Mononuclear cell (primary cell): ENCODE results near the gene PXDC1. TPM values are rescaled to one million over a fixed set of nuclear protein-coding genes. Genes with fewer than 3 reads are reported as not detected.
"Not testable (repeated sequence)": the region's sequence is repeated elsewhere in the genome, so short reads cannot be mapped to it uniquely, and the experiment has no call there.

Experiments
- H3K27me3 ChIP-seq: 2 replicates; pipeline ENCODE4 v1.6.0; 2011; ENCODE audit warnings: low read length, control low read depth; ENCODE audit not compliant: insufficient read depth
- H3K4me1 ChIP-seq: 2 replicates; pipeline ENCODE4 v1.5.1; 2011; ENCODE audit warnings: mild to moderate bottlenecking, low read length, control low read depth; ENCODE audit not compliant: insufficient read depth
- H3K4me3 ChIP-seq: 2 replicates; pipeline ENCODE4 v1.5.1; 2011; ENCODE audit warnings: mild to moderate bottlenecking, low read length, moderate library complexity
- H3K9me3 ChIP-seq: 2 replicates; pipeline ENCODE4 v1.5.1; 2011; ENCODE audit warnings: low read depth, mild to moderate bottlenecking, control low read depth, low read length
- total RNA-seq: library from RNA; depleted of rRNA; stranded (reverse); fragments of >200 nt; gene quantifications from one replicate; pipeline ENCODE4 v1.2.3, GENCODE V29; 2012

Gene PXDC1
- total RNA-seq, 1 donor, result 1.6 TPM

DNA sequence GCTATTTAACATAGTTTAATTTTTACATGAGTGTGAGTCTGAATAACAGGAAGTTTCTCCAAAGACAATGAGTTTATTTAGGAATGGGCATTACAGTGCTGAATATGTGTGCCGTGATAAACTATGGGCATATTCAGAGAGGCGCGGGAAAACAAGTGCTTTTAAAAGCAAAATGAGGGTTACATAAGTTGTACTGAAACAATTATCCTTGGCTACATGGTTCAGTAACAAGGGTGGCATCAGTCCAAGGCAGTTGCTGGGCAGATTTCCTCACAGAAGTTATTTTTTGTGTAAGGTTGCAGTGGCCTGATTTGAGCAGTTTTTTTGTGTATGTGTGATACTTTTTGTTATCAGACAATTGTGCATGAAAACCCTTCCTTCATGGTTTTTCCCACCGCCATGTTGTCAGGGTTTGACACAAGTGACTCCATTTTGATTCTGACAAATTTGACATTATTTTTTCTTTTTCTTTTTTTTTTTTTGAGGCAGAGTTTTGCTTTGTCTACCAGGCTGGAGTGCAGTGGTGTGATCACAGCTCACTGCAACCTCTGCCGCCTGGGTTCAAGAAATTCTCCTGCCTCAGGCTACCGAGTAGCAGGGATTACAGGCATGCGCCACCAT lies 22.3 kb upstream of the PXDC1 start:
- Histone ChIP-seq H3K4me1 (no peaks in the 10 kb centered on the region), H3K4me3 (no peak overlapping the region), H3K9me3 (no peaks in the 10 kb centered on the region), H3K27me3 (no peaks in the 10 kb centered on the region)

DNA sequence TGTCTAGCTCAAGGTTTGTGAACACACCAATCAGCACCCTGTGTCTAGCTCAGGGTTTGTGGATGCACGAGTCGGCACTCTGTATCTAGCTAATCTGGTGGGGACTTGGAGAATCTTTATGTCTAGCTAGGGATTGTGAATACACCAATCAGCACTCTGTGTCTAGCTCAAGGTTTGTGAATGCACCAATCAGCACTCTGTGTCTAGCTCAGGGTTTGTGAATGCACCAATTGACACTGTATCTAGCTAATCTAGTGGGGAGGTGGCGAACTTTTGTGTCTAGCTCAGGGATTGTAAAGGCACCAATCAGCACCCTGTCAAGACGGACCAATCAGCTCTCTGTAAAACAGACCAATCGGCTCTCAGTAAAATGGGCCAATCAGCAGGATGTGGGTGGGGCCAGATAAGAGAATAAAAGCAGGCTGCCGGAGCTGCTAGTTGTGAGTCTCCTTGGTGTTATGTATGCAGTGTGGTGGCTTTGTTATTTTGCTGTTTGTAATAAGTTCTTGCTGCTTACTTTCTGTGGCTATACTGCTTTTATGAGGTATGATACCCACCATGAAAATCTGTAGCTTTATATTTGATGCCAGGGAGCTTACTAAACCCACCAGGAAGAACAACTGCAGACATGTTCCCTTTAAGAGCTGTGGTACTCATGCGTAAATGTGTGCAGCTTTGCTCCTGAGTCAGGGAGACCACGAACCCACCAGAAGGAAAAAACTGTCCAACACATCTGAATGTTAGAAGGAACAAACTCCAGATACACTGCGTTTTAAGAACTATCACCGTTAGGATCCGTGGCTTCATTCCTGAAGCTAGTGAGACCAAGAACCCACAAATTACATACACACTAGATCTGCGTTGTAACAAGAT lies 20.9 kb upstream of the PXDC1 start:
- not testable (repeated sequence) for H3K4me1 ChIP-seq, H3K4me3 ChIP-seq, H3K27me3 ChIP-seq, H3K9me3 ChIP-seq

- H3K4me1 ChIP-seq, result no peaks in the 10 kb centered on the region
- no peaks in the 10 kb centered on the region for H3K27me3 ChIP-seq
- H3K4me3 ChIP-seq, result no peak overlapping the region
- H3K9me3 ChIP-seq, result no peaks in the 10 kb centered on the region
Measured at GRCh38 chr6:3771407-3772011, 20.0 kb upstream of the PXDC1 start.

DNA sequence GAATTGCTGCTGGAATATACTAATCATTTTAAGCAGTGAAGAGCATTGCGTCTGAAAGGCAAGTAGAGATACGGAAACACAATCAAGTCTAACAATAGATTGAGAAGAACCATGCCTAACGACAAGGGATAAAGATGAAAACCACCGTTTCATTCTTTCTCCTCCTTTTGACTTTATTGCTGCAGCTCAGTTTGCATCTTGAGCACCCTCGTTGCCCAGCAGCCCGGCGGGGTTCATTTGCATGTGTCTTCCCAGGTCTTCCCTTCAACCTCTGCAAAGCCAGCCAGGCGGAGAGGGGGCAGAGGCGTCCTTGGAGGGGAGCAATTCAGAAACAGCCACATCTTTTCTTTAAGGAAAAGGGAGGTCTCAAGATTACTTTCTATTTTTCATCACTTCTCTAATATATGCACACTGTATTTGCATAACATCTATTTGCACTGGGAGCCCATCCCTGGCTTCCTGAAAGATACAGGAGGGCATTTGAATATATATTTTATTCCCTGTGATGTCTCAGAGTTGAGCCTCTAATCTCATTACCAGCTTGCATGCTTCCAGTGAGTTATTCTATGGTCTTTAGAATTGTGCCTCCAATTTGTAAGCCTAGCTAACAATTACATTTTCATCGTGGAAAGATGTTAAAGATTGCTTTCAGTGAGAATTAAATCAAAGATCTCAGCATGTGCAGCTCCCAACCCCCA lies 18.7 kb upstream of the PXDC1 start:
- Histone ChIP-seq H3K4me3 (no peak overlapping the region), H3K27me3 (no peaks in the 10 kb centered on the region), H3K4me1 (no peaks in the 10 kb centered on the region), H3K9me3 (no peaks in the 10 kb centered on the region)

DNA sequence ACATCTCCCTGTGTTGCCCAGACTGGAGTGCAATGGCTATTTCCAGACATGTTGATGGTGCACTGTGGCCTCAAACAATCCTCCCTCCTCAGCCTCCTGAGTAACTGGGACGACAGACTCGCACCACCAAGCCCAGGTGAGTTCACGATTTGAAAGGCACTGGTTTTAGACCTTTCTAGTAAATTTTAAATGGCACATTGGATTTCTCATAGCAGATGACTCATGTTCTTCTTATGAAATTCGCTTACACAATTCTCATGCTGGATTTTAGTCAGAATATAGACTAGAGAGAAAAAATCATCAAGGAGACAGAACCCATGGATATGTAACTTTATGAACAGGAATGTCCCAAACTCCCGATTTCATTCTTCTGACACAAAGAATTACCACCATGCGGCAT lies 18.1 kb upstream of the PXDC1 start:
- H3K9me3 ChIP-seq, result no peaks in the 10 kb centered on the region
- no peaks in the 10 kb centered on the region for H3K27me3 ChIP-seq
- H3K4me1 ChIP-seq, result peaks cover 4% of the 10 kb centered on the region
- no peak overlapping the region for H3K4me3 ChIP-seq

DNA sequence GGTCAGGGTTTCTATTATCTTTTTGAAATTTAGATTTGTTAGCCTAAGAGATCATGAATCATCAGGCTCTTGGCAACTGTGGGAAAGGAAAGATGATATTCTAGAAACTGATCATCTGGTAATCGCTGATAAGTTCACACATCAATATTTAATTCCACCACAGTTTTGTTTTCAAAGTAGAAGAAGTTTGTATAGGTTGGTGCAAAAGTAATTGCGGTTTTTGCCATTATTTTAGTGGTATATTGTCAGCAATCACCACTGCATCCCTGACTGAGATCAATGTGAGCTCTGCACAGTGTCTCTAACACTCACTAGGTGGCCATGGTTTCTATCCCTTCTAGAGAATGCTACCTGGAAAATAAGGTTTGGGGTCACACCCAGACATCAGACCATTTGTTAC lies 17.0 kb upstream of the PXDC1 start:
- Histone ChIP-seq H3K9me3 (no peaks in the 10 kb centered on the region), H3K4me1 (peaks cover 4% of the 10 kb centered on the region), H3K4me3 (no peak overlapping the region), H3K27me3 (no peaks in the 10 kb centered on the region)

- not testable (repeated sequence) for H3K4me1 ChIP-seq, H3K4me3 ChIP-seq, H3K9me3 ChIP-seq, H3K27me3 ChIP-seq
Measured at GRCh38 chr6:3767483-3767882, 16.0 kb upstream of the PXDC1 start.

GRCh38 chr6:3766214-3766613 lies 14.7 kb upstream of the PXDC1 start:
- H3K4me3 ChIP-seq, result no peak overlapping the region
- H3K4me1 ChIP-seq, result peaks cover 4% of the 10 kb centered on the region
- no peaks in the 10 kb centered on the region for H3K9me3 ChIP-seq
- H3K27me3 ChIP-seq, result no peaks in the 10 kb centered on the region

DNA sequence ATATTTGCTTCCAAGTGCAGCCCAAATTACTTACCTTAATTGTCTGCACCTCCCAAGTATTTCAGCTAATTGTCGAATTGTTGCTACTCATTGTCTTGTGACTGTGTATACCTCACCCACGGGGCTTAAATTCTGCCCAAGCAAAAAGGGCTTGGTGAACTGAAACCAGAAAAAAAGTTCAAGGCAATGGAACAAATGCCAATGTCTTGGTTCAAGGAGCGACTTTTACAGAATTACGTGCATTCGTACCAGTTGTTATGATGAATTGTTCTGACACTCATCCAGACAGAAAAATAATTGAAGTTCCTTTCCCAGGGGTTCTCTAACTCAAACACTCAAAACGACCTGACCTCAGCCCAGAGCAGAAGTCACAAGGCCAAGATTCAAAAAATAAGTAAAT lies 13.9 kb upstream of the PXDC1 start:
- peaks cover 4% of the 10 kb centered on the region for H3K4me1 ChIP-seq
- no peak overlapping the region for H3K4me3 ChIP-seq
- H3K9me3 ChIP-seq, result no peaks in the 10 kb centered on the region
- H3K27me3 ChIP-seq, result no peaks in the 10 kb centered on the region

GRCh38 chr6:3764516-3765335 lies 13.2 kb upstream of the PXDC1 start:
- H3K27me3 ChIP-seq, result no peaks in the 10 kb centered on the region
- peaks cover 4% of the 10 kb centered on the region for H3K4me1 ChIP-seq
- H3K4me3 ChIP-seq, result no peak overlapping the region
- H3K9me3 ChIP-seq, result no peaks in the 10 kb centered on the region

- no peaks in the 10 kb centered on the region for H3K9me3 ChIP-seq
- H3K27me3 ChIP-seq, result no peaks in the 10 kb centered on the region
- H3K4me3 ChIP-seq, result no peak overlapping the region
- peaks cover 4% of the 10 kb centered on the region for H3K4me1 ChIP-seq
Measured at GRCh38 chr6:3762852-3763251, 11.3 kb upstream of the PXDC1 start.

DNA sequence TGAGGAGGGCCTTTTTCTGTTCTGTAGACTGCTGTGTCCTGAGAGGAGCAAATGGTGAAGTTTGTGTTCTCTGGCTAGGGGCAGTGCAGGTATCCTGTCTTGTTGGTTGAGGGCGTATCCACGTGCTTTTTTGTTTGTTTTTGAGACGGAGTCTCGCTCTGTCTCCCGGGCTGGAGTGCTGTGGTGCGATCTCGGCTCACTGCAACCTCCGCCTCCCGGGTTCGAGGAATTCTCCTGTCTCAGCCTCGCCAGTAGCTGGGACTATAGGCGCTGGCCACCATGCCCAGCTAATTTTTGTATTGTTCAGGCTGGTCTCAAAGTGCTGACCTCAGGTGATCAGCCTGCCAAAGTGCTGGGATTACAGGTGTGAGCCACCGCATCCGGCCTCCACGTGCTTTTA lies 10.8 kb upstream of the PXDC1 start:
- H3K27me3 ChIP-seq, result no peaks in the 10 kb centered on the region
- H3K4me3 ChIP-seq, result no peak overlapping the region
- H3K4me1 ChIP-seq, result peaks cover 4% of the 10 kb centered on the region
- H3K9me3 ChIP-seq, result no peaks in the 10 kb centered on the region

GRCh38 chr6:3761989-3762270 lies 10.4 kb upstream of the PXDC1 start:
- Histone ChIP-seq H3K9me3 (no peaks in the 10 kb centered on the region), H3K4me3 (no peak overlapping the region), H3K27me3 (no peaks in the 10 kb centered on the region), H3K4me1 (peaks cover 4% of the 10 kb centered on the region)

- Histone ChIP-seq H3K27me3 (peaks cover 1% of the 10 kb centered on the region), H3K4me3 (no peak overlapping the region), H3K9me3 (no peaks in the 10 kb centered on the region), H3K4me1 (peaks cover under 1% of the 10 kb centered on the region)
Measured at GRCh38 chr6:3759646-3760232, 8.2 kb upstream of the PXDC1 start.
